Chondrocyte (in vitro differentiated cells): ENCODE data around the gene NHLH1. TPM values are rescaled to one million over a fixed set of nuclear protein-coding genes. Genes with fewer than 3 reads are reported as not detected.

ENCODE experiments used
- DNase-seq: peaks from one replicate; pipeline ENCODE4 v3.0.0; 2021; ENCODE audit warnings: mixed read lengths, low spot score
- H3K27ac Mint-ChIP-seq: one replicate; pipeline ENCODE4 v1.8.0; 2021; ENCODE audit warnings: mild to moderate bottlenecking, moderate library complexity, mixed read lengths; ENCODE audit not compliant: unreplicated experiment
- H3K27me3 Mint-ChIP-seq: 2 replicates; pipeline ENCODE4 v1.8.0; 2021; ENCODE audit warnings: low read depth, mixed read lengths
- H3K36me3 Mint-ChIP-seq: 2 replicates; pipeline ENCODE4 v1.8.0; 2021; ENCODE audit warnings: low read depth, mixed read lengths
- H3K4me1 Mint-ChIP-seq: 2 replicates; pipeline ENCODE4 v1.8.0; 2021; ENCODE audit warnings: low read depth, mild to moderate bottlenecking, mixed read lengths
- H3K4me3 Mint-ChIP-seq: one replicate; pipeline ENCODE4 v1.8.0; 2021; ENCODE audit warnings: mild to moderate bottlenecking, moderate library complexity, mixed read lengths; ENCODE audit not compliant: unreplicated experiment
- H3K9me3 Mint-ChIP-seq: 2 replicates; pipeline ENCODE4 v1.8.0; 2021; ENCODE audit warnings: low read depth, mixed read lengths
- CTCF ChIP-seq: fragments of 200-600 bp; sonication (generic); IDR thresholded peaks from 2 replicates; pipeline ENCODE4 v1.5.0; 2021; ENCODE audit warnings: antibody characterized with exemption, mild to moderate bottlenecking, moderate library complexity
- total RNA-seq: library from RNA; stranded (reverse); gene quantifications from 3 replicates; pipeline ENCODE4 v1.2.1, GENCODE V29; 2021

NHLH1 gene
- total RNA-seq, 1 donor from 2014 or later, result 0.17 TPM

- H3K4me3 Mint-ChIP-seq, result no peak overlapping the region
- H3K4me1 Mint-ChIP-seq, result peaks cover 10% of the 10 kb centered on the region
- no peaks in the 10 kb centered on the region for H3K36me3 Mint-ChIP-seq
- no peak for TF ChIP-seq CTCF
- no peak for DNase-seq
- no peak overlapping the region for H3K27ac Mint-ChIP-seq
- H3K9me3 Mint-ChIP-seq, result no peaks in the 10 kb centered on the region
- peaks cover 8% of the 10 kb centered on the region for H3K27me3 Mint-ChIP-seq
These were observed 4.9 kb downstream of the NHLH1 start for GRCh38 chr1:160371756-160372155.

- TF ChIP-seq CTCF, result no peak
- no peaks in the 10 kb centered on the region for H3K9me3 Mint-ChIP-seq
- peaks cover 10% of the 10 kb centered on the region for H3K4me1 Mint-ChIP-seq
- no peak for DNase-seq
- H3K27me3 Mint-ChIP-seq, result peaks cover 5% of the 10 kb centered on the region
- H3K27ac Mint-ChIP-seq, result no peak overlapping the region
- no peak overlapping the region for H3K4me3 Mint-ChIP-seq
- no peaks in the 10 kb centered on the region for H3K36me3 Mint-ChIP-seq
These were observed 6.8 kb downstream of the NHLH1 start for GRCh38 chr1:160373696-160374095.

- DNase-seq, result no peak
- Mint-ChIP-seq H3K27me3 (peaks cover 12% of the 10 kb centered on the region), H3K36me3 (no peaks in the 10 kb centered on the region), H3K4me3 (no peak overlapping the region), H3K9me3 (no peaks in the 10 kb centered on the region), H3K27ac (no peak overlapping the region), H3K4me1 (peaks cover 10% of the 10 kb centered on the region)
- TF ChIP-seq CTCF, result no peak
These were observed 7.6 kb downstream of the NHLH1 start for GRCh38 chr1:160374306-160375110.

GRCh38 chr1:160375788-160376524 is 9.1 kb downstream of the NHLH1 start:
- Mint-ChIP-seq H3K4me3 (no peak overlapping the region), H3K27me3 (peaks cover 14% of the 10 kb centered on the region), H3K4me1 (peaks cover 10% of the 10 kb centered on the region), H3K27ac (no peak overlapping the region), H3K9me3 (no peaks in the 10 kb centered on the region), H3K36me3 (no peaks in the 10 kb centered on the region)
- DNase-seq, result no peak
- no peak for TF ChIP-seq CTCF

GRCh38 chr1:160376525-160377131 is 9.8 kb downstream of the NHLH1 start:
- no peak for DNase-seq
- H3K4me1 Mint-ChIP-seq, result peaks cover 10% of the 10 kb centered on the region

More at GRCh38 chr1:160376525-160377131, 9.8 kb downstream of the NHLH1 start:
- TF ChIP-seq CTCF, result peak; percentile 91
- peaks cover 14% of the 10 kb centered on the region for H3K27me3 Mint-ChIP-seq
- no peak overlapping the region for H3K27ac Mint-ChIP-seq
- H3K4me3 Mint-ChIP-seq, result no peak overlapping the region
- no peaks in the 10 kb centered on the region for H3K9me3 Mint-ChIP-seq
- no peaks in the 10 kb centered on the region for H3K36me3 Mint-ChIP-seq
